MM.1S (cell line): Measurements from ENCODE around the gene CHST11.
"Not testable (repeated sequence)": the region's sequence is repeated elsewhere in the genome, so short reads cannot be mapped to it uniquely, and the experiment has no call there.

Experiments used
- DNase-seq: peaks from one replicate; pipeline ENCODE4 v3.0.0-alpha.2; 2015
- H2AFZ ChIP-seq: fragments of 300-600 bp; sonication (generic); 2 replicates; pipeline ENCODE4 v1.6.0; 2016; ENCODE audit warnings: antibody characterized with exemption, low read length
- H3F3A ChIP-seq: fragments of 300-600 bp; sonication (generic); 2 replicates; pipeline ENCODE4 v1.6.1; 2016; ENCODE audit warnings: mild to moderate bottlenecking, antibody characterized with exemption, low read length, moderate library complexity, mixed read lengths; ENCODE audit not compliant: insufficient read depth
- H3K27ac ChIP-seq: fragments of 300-600 bp; sonication (generic); 2 replicates; pipeline ENCODE4 v1.5.1; 2016; ENCODE audit warnings: mild to moderate bottlenecking, low read length
- H3K27me3 ChIP-seq: fragments of 300-600 bp; sonication (generic); replicated peaks from 2 replicates; pipeline ENCODE4 v1.6.0; 2016; ENCODE audit warnings: low read length; ENCODE audit not compliant: insufficient read depth
- H3K36me3 ChIP-seq: fragments of 300-600 bp; sonication (generic); replicated peaks from 2 replicates; pipeline ENCODE4 v1.6.1; 2016; ENCODE audit warnings: mild to moderate bottlenecking, low read length, mixed read lengths; ENCODE audit not compliant: insufficient read depth
- H3K4me1 ChIP-seq: fragments of 300-600 bp; sonication (generic); 2 replicates; pipeline ENCODE4 v1.6.1; 2016; ENCODE audit warnings: low read length, mixed read lengths
- H3K4me2 ChIP-seq: fragments of 300-600 bp; sonication (generic); 2 replicates; pipeline ENCODE4 v1.6.0; 2016; ENCODE audit warnings: low read depth, low read length
- H3K4me3 ChIP-seq: fragments of 300-600 bp; sonication (generic); 2 replicates; pipeline ENCODE4 v1.5.1; 2016; ENCODE audit warnings: low read length, mixed read lengths
- H3K79me2 ChIP-seq: fragments of 300-600 bp; sonication (generic); 2 replicates; pipeline ENCODE4 v1.6.1; 2016; ENCODE audit warnings: mixed run types, low read length, mixed read lengths
- H3K9ac ChIP-seq: fragments of 300-600 bp; sonication (generic); 2 replicates; pipeline ENCODE4 v1.6.1; 2016; ENCODE audit warnings: low read length, mixed read lengths
- H3K9me2 ChIP-seq: fragments of 300-600 bp; sonication (generic); replicated peaks from 2 replicates; pipeline ENCODE4 v1.6.1; 2016; ENCODE audit warnings: mild to moderate bottlenecking, low read length, mixed read lengths; ENCODE audit not compliant: insufficient read depth
- H3K9me3 ChIP-seq: fragments of 300-600 bp; sonication (generic); replicated peaks from 2 replicates; pipeline ENCODE4 v1.6.1; 2016; ENCODE audit warnings: mild to moderate bottlenecking, low read length, mixed read lengths; ENCODE audit not compliant: insufficient read depth
- H4K20me1 ChIP-seq: fragments of 300-600 bp; sonication (generic); 2 replicates; pipeline ENCODE4 v1.6.1; 2016; ENCODE audit warnings: mild to moderate bottlenecking, low read length, moderate library complexity, mixed read lengths; ENCODE audit not compliant: insufficient read depth
- CTCF ChIP-seq: fragments of 300-600 bp; sonication (generic); IDR thresholded peaks from 2 replicates; pipeline ENCODE4 v1.5.1; 2016; ENCODE audit warnings: antibody characterized with exemption, low read length, mixed read lengths
- EZH2 ChIP-seq: fragments of 300-600 bp; sonication (generic); optimal IDR thresholded peaks from 2 replicates; pipeline ENCODE3; 2017; ENCODE audit warnings: low read depth, mild to moderate bottlenecking, antibody characterized with exemption, low read length, mixed read lengths
- EZH2phosphoT487 ChIP-seq: fragments of 300-600 bp; sonication (generic); IDR thresholded peaks from 2 replicates; pipeline ENCODE4 v1.6.1; 2018; ENCODE audit warnings: antibody characterized with exemption, low read length

The CHST11 gene

DNA sequence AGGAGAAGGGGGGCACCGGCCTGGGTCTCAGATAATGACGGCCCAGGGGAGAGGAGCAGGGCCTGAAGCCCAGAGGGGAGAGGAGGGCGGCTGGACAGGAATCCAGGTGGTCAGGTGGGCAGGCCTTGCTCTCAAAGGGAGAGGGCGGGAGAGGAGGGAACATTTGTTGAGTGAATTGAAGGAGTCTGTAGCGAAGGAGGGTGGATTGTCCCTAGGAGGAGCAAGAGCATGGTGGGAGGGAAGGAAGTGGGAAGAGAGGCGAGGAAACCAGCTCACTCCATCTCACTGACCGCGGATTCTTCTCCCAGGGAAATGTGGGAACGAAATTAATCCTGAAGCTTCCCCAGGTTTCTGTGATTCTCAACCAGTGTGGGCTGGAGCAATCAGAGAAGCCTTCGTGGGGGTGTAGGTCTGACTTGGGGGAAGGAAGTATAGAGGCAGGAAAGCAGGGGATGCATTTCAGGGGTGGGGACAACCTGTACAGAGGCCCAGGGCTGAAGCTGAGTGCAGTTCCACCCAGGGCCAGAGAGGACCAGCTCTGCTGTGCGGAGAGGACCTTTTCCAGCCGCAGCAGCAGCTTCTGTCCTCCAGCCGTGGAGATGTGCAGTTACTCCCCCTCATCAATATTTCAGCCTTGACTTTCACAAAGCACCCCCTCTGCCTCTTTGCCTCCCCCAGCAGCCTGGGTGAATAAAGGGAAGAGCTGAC, 100.9 kb downstream of the CHST11 start:
- no peak overlapping the region for H3K4me3 ChIP-seq
- H3K27me3 ChIP-seq = no peaks in the 10 kb centered on the region
- H4K20me1 ChIP-seq = no peaks in the 10 kb centered on the region
- no peak overlapping the region for H3K4me2 ChIP-seq
- no peaks in the 10 kb centered on the region for H3K9me2 ChIP-seq
- DNase-seq = no peak
- H2AFZ ChIP-seq = no peak overlapping the region
- H3K27ac ChIP-seq = no peak overlapping the region
- no peaks in the 10 kb centered on the region for H3F3A ChIP-seq
- H3K36me3 ChIP-seq = no peaks in the 10 kb centered on the region
- no peaks in the 10 kb centered on the region for H3K4me1 ChIP-seq
- H3K9ac ChIP-seq = no peak overlapping the region
- H3K79me2 ChIP-seq = peaks cover 11% of the 10 kb centered on the region; the same call in 1 of the 2 replicates
- TF ChIP-seq CTCF = no peak
- no peak for TF ChIP-seq EZH2phosphoT487
- TF ChIP-seq EZH2 = no peak
- H3K9me3 ChIP-seq = no peaks in the 10 kb centered on the region

- Histone ChIP-seq H3K4me1 (no peaks in the 10 kb centered on the region), H3K9ac (no peak overlapping the region), H4K20me1 (no peaks in the 10 kb centered on the region), H3K27me3 (no peaks in the 10 kb centered on the region), H3K9me3 (no peaks in the 10 kb centered on the region), H2AFZ (no peak overlapping the region), H3K9me2 (no peaks in the 10 kb centered on the region), H3K4me3 (no peak overlapping the region), H3K4me2 (no peak overlapping the region), H3F3A (no peaks in the 10 kb centered on the region), H3K79me2 (peaks cover 11% of the 10 kb centered on the region), H3K27ac (no peak overlapping the region), H3K36me3 (no peaks in the 10 kb centered on the region)
- DNase-seq = no peak
- no peak for TF ChIP-seq EZH2phosphoT487
- TF ChIP-seq EZH2 = no peak
Measured at GRCh38 chr12:104560881-104561280, 104.1 kb downstream of the CHST11 start.

- no peaks in the 10 kb centered on the region for H3K9me2 ChIP-seq
- H3K9ac ChIP-seq = no peak overlapping the region
Measured at GRCh38 chr12:104562763-104563162, 106.0 kb downstream of the CHST11 start.

DNA sequence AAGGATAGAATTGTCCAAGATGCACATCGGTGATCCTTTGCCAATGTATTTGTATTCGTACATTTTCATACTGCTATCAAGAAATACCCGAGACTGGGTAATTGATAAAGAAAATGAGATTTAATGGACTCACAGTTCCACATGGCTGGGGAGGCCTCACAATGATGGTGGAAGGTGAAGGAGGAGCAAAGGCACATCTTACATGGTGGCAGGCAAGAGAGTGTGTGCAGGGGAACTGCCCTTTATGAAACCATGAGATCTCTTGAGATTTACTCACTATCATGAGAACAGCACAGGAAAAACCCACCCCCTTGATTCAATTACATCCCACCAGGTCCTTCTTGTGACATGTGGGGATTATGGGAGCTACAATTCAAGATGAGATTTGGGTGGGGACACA, 107.9 kb downstream of the CHST11 start:
- H3K9me2 ChIP-seq, H3F3A ChIP-seq, H4K20me1 ChIP-seq, H3K9me3 ChIP-seq, H3K4me3 ChIP-seq, H3K27ac ChIP-seq, H3K4me2 ChIP-seq, H3K4me1 ChIP-seq, H3K36me3 ChIP-seq, H2AFZ ChIP-seq, H3K27me3 ChIP-seq, DNase-seq, H3K9ac ChIP-seq: not testable (repeated sequence)
- H3K79me2 ChIP-seq = peaks cover 18% of the 10 kb centered on the region

More at GRCh38 chr12:104562763-104563162, 106.0 kb downstream of the CHST11 start:
- Histone ChIP-seq H3K36me3 (no peaks in the 10 kb centered on the region), H3K79me2 (peaks cover 11% of the 10 kb centered on the region), H3K27ac (no peak overlapping the region), H3F3A (no peaks in the 10 kb centered on the region), H2AFZ (no peak overlapping the region), H3K4me1 (no peaks in the 10 kb centered on the region), H3K4me3 (no peak overlapping the region), H3K27me3 (no peaks in the 10 kb centered on the region), H4K20me1 (no peaks in the 10 kb centered on the region), H3K4me2 (no peak overlapping the region), H3K9me3 (no peaks in the 10 kb centered on the region)
- no peak for DNase-seq
- no peak for TF ChIP-seq EZH2phosphoT487
